Fibroblast of skin of right quadriceps (primary cell): ENCODE data around the gene GPATCH2.
A peak's percentile ranks its signal among the peaks of the same experiment; 100 is the strongest.

Source experiments
- DNase-seq: peaks from one replicate; pipeline ENCODE4 v3.0.0-alpha.2; 2013

GPATCH2 gene

GRCh38 chr1:217577336-217577735, 53.6 kb downstream of the GPATCH2 start:
- no peak for DNase-seq

DNA sequence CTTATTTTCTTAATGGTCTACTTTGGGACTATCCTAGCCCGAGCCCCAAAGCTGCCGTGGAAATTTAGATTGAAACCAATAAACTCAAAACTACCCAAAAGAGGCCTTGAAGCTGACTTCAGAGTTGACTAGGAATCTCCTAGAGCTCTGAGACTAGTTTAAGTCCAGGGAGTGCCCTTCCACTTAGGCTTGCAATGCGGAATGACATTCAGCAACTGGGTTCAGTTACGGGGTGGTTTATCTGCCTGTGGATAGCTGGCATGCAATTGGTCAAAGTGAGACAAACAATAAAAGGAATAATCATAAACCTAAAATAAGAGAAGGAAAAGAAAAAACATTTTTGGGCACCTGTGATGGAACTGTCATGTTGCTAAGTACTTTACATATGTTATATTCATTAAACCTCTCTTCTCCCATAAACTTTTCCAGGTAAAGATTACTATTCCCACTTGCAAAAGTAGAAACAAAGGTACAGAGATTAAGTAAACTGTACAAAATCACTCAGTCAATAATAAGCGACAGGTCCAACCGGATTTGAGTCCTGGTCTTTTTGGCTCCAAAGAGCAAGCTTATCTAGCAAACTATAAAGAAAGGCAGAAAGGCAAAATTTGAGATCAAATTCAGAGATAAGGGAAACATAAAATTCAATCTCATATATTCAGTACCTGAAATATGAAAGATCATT, 56.5 kb downstream of the GPATCH2 start:
- DNase-seq: no peak

DNA sequence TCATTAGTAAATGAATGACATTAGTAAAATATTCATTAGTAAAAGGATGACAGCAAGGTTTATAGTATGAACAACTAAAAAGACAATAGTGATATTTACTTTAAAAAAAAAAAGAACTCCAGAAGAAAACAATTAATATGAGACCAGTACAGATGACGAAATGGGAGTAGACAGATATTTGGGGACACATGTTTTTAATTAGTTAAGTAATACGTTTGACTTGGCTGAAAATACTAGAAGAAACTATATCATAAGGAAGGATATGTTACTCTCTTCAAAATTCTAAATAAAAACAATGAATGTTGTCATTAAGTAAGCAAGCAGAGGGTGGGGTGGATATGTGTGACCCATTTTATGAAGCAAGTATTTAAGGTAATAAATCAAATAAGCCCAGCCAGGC, 61.9 kb downstream of the GPATCH2 start:
- peak; percentile 38 for DNase-seq

DNA sequence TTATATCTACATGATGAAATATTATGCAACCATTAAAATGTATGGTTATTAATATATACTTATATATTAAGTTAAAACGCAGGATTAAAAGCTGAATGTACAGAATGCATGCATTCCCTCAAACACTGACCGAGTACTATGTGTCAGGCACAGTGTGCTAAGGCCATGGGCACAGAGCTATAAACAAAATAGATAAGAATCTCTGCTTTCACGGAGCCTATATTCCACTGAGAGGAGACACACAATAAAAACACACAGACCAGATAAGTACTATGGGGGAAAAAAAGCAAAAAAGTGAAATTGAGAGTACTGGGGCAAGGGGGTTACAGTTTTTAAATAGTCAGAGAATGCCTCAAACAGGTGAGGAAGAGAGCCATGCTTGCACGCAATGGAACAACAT, 62.7 kb downstream of the GPATCH2 start:
- no peak for DNase-seq

GRCh38 chr1:217564833-217565232, 66.1 kb downstream of the GPATCH2 start:
- no peak for DNase-seq

- DNase-seq: no peak
Measured at GRCh38 chr1:217564207-217564606, 66.7 kb downstream of the GPATCH2 start.

GRCh38 chr1:217563179-217563578, 67.7 kb downstream of the GPATCH2 start:
- no peak for DNase-seq

GRCh38 chr1:217562229-217562878, 68.5 kb downstream of the GPATCH2 start:
- peak; percentile 87 for DNase-seq

- no peak for DNase-seq
Measured at GRCh38 chr1:217561446-217561845, 69.4 kb downstream of the GPATCH2 start.

- no peak for DNase-seq
Measured at GRCh38 chr1:217554849-217555248, 76.0 kb downstream of the GPATCH2 start.

- DNase-seq: no peak
Measured at GRCh38 chr1:217553949-217554509, 76.9 kb downstream of the GPATCH2 start.

DNA sequence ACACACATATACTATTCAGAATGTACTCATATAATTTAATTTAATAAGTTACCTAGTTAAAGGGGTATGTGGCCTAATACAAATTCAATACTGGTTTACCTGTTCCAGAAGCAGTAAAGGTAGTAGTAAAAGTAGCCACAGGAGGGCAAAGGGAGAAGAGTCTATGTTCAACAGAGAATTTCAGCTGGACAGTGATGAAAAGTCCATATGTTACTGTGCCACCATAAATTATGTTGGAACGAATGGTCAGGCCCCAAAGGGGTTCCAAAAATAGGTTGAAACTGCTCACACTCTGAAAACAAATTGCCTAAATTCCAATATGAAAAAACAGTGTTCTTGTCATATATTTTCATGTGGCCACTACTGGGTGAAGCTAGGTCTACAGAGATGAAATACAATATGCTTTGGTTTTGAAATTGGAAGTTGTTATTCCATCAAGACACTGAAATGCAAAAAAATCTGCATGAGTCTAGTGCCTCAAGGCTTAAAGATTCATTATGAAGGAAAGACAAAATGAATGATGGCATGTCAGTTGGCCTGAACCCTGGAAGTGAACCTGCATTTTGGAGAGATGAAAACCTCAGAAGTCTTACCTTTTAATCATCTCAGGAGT, 78.4 kb downstream of the GPATCH2 start:
- DNase-seq: no peak

GRCh38 chr1:217542837-217543236, 88.1 kb downstream of the GPATCH2 start:
- no peak for DNase-seq

DNA sequence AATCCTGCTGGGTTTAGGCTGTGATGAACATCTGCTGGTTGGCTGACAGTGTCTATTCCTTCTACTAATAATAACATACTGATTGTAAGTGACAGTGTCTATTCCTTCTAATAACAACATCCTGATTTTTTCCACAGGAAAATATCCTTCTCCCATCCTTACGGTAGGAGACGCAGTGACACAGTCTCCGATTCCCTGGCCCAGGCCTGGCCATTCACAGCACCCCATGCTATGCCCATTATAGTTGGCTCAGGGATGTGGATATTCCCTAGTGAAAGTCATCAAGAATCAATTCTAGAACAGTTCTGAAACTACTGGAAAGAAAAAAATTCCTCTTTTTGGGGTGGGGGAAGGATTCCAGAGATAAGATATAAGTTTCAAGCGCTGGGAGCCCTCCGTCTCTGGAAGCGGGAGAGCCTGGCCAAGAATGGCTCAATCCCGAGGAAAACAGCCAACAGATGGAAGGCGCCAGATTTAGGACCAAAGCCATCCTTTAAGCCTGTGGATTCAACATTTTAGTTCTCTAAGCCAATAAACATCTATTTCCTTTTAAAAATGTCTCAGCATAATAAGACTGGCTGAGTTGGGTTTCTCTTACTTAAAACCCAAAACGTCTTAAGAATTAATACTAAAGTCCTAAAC, 88.6 kb downstream of the GPATCH2 start:
- no peak for DNase-seq

GRCh38 chr1:217540321-217540720, 90.6 kb downstream of the GPATCH2 start:
- no peak for DNase-seq

DNA sequence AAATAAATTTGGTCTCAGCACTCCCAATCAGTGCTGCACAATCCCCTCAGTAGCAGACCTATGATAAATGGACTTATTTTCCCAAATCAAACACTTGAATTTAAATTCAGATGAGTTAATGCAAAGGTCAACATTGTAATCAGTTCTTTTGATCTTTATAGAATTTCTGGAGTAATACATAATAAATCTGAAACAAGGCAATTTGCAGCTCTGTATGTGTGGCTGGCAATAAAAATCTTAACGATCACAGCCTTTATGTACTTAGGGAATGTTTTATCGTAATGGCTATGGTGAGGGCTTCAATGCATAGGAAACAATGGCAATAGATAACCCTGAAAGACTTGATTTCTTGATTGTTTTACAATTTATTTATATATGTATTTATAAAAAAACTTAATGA, 91.4 kb downstream of the GPATCH2 start:
- DNase-seq: no peak

DNA sequence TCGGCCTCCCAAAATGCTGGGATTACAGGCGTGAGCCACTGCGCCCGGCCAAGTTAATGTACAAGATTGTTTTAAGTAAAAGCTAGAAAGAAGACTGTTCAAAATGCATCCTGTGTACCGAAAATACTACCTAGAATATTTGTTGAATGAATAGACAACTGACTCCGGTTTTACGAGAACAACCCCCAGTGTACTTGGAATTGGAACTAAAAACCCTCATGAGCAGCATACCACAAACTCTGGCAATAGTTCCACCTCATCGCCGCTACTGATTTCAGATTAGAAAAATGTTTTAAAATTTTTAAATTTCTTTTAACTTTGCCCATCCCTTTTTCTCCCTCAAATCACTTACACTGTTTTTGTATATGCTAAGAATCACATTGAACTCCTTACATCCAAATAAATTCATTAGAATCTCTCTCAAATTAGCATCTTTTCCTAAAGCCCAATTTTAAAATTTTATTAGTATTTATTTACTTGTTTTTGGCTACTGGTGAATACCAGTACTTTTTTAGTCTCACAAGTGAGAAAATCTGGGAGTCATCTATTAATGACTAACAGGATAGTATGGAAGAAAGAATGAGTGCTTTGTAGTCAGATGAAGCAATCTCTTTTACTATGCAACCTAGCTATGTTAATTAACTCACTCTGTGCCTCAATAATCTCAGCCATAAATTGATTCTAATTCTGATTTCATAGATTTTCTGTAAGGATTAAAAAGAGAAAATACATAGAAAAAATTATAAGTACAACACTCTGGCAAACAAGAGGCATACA, 95.1 kb downstream of the GPATCH2 start:
- peak; percentile 7 for DNase-seq

GRCh38 chr1:217534566-217534965, 96.3 kb downstream of the GPATCH2 start:
- DNase-seq: no peak

GRCh38 chr1:217528271-217528670, 102.6 kb downstream of the GPATCH2 start:
- peak; percentile 33 for DNase-seq

DNA sequence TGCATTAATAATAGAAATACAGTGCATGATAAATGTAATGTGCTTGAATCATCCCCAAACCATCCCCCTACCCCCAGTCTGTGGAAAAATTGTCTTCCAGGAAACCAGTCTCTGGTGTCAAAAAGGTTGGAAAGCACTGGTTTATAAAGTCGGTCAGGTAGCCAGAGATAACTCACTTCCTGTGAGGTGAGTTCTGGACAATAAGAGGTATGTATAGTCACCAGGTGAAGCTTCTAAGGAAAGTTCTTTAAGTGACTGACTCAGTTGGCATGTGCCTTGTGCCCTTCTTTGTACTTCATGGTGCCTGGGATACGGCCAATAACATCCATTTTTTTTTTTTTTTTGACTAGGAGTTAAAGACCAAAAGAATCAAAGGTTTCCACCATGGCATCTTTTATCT, 103.7 kb downstream of the GPATCH2 start:
- no peak for DNase-seq

GRCh38 chr1:217526636-217527035, 104.3 kb downstream of the GPATCH2 start:
- DNase-seq: no peak

DNA sequence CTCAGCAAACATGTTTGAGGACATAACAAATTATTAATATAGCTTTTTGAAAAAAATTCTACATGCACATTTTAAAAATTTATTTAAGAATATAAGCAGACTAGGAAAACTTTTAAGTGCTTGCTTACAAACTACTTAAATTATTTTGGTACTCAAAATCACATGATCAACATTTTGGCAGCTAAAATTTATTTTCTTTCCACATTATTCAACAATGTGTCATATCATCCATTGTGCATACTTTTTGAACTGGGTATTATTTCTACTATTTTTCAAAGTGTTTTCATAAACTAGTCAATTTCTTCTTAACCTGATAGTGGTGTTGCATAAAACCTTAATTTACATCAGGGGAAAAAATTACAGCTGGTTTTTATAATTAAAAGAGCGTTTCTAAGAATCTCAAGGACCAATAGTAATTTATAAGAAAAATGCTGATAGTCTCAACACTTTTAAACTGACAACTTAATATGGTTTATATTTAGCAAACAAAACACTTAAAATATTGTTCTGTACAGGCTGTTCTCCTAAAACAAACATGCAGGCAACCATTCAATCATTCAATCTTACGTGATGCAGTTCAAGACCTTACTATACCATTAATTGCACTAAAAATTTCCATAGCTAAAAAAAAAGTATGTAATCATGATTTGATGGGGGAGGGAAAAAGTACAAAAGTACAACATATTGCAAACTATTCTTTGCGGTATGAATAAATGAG, 105.0 kb downstream of the GPATCH2 start:
- peak; percentile 14 for DNase-seq
